ENCODE measurements around the gene PITPNM3.
"Not testable (repeated sequence)": the region's sequence is repeated elsewhere in the genome, so short reads cannot be mapped to it uniquely, and the experiment has no call there.

Gene PITPNM3

GRCh38 chr17:6501359-6501758 is 55.0 kb downstream of the PITPNM3 start:
- DNase-seq (ENCODE audit: low read depth in 2 of 2) = no peak

GRCh38 chr17:6498901-6499540 is 57.3 kb downstream of the PITPNM3 start:
- no peak for DNase-seq (ENCODE audit: low read depth in 2 of 2)

- DNase-seq (ENCODE audit: low read depth in 2 of 2) = no peak
Measured at GRCh38 chr17:6498356-6498755, 58.0 kb downstream of the PITPNM3 start.

- DNase-seq (ENCODE audit: low read depth in 2 of 2) = no peak
Measured at GRCh38 chr17:6497496-6498221, 58.7 kb downstream of the PITPNM3 start.

GRCh38 chr17:6496640-6497441 is 59.5 kb downstream of the PITPNM3 start:
- DNase-seq (ENCODE audit: low read depth in 2 of 2) = no peak

GRCh38 chr17:6496116-6496481 is 60.3 kb downstream of the PITPNM3 start:
- DNase-seq (ENCODE audit: low read depth in 2 of 2) = peak in 1 of 2 donors; percentile 6

- DNase-seq (ENCODE audit: low read depth in 2 of 2) = no peak
Measured at GRCh38 chr17:6495450-6496115, 60.8 kb downstream of the PITPNM3 start.

- no peak for DNase-seq (ENCODE audit: low read depth in 2 of 2)
Measured at GRCh38 chr17:6494239-6494941, 62.0 kb downstream of the PITPNM3 start.

- no peak for DNase-seq (ENCODE audit: low read depth in 2 of 2)
Measured at GRCh38 chr17:6492892-6493674, 63.3 kb downstream of the PITPNM3 start.

- no peak for DNase-seq (ENCODE audit: low read depth in 2 of 2)
Measured at GRCh38 chr17:6491071-6491700, 65.2 kb downstream of the PITPNM3 start.

- DNase-seq (ENCODE audit: low read depth in 2 of 2) = no peak
Measured at GRCh38 chr17:6489016-6489550, 67.3 kb downstream of the PITPNM3 start.

- DNase-seq (ENCODE audit: low read depth in 2 of 2) = no peak
Measured at GRCh38 chr17:6488008-6488539, 68.3 kb downstream of the PITPNM3 start.

- no peak for DNase-seq (ENCODE audit: low read depth in 2 of 2)
Measured at GRCh38 chr17:6487251-6488007, 68.9 kb downstream of the PITPNM3 start.

GRCh38 chr17:6485646-6486412 is 70.5 kb downstream of the PITPNM3 start:
- no peak for DNase-seq (ENCODE audit: low read depth in 2 of 2)

- DNase-seq (ENCODE audit: low read depth in 2 of 2) = no peak
Measured at GRCh38 chr17:6483507-6483906, 72.8 kb downstream of the PITPNM3 start.

- not testable (repeated sequence) for DNase-seq (ENCODE audit: low read depth in 2 of 2)
Measured at GRCh38 chr17:6482796-6483195, 73.6 kb downstream of the PITPNM3 start.

GRCh38 chr17:6482105-6482455 is 74.3 kb downstream of the PITPNM3 start:
- no peak for DNase-seq (ENCODE audit: low read depth in 2 of 2)

GRCh38 chr17:6480303-6480675 is 76.1 kb downstream of the PITPNM3 start:
- no peak for DNase-seq (ENCODE audit: low read depth in 2 of 2)

Measured in activated CD4-positive, alpha-beta T cell treated with anti-CD3 and anti-CD28 coated beads for 24 hours (primary cell).